ENCODE data around the gene LBP. TPM values are rescaled to one million over a fixed set of nuclear protein-coding genes. Genes with fewer than 3 reads are reported as not detected.

LBP gene, protein sequence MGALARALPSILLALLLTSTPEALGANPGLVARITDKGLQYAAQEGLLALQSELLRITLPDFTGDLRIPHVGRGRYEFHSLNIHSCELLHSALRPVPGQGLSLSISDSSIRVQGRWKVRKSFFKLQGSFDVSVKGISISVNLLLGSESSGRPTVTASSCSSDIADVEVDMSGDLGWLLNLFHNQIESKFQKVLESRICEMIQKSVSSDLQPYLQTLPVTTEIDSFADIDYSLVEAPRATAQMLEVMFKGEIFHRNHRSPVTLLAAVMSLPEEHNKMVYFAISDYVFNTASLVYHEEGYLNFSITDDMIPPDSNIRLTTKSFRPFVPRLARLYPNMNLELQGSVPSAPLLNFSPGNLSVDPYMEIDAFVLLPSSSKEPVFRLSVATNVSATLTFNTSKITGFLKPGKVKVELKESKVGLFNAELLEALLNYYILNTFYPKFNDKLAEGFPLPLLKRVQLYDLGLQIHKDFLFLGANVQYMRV
- 10 to 100 TPM in 1 of 2 donors, 1 to 10 TPM in 1; 4.8 to 13.7 TPM for total RNA-seq
- long read RNA-seq, donor 1, transcript LBP-201 (15 exons, 1,961 nt), result major isoform, 12 of 13 reads
- long read RNA-seq, donor 1, partial matches to known transcripts, result 1 of 13 reads
- long read RNA-seq, donor 1, other reads (novel, unspliced or antisense), result 0 of 13 reads
- long read RNA-seq, donor 2, transcript LBP-201 (15 exons, 1,961 nt), result major isoform, 37 of 37 reads
- long read RNA-seq, donor 2, partial matches to known transcripts, result 0 of 37 reads
- long read RNA-seq, donor 2, other reads (novel, unspliced or antisense), result 0 of 37 reads

DNA sequence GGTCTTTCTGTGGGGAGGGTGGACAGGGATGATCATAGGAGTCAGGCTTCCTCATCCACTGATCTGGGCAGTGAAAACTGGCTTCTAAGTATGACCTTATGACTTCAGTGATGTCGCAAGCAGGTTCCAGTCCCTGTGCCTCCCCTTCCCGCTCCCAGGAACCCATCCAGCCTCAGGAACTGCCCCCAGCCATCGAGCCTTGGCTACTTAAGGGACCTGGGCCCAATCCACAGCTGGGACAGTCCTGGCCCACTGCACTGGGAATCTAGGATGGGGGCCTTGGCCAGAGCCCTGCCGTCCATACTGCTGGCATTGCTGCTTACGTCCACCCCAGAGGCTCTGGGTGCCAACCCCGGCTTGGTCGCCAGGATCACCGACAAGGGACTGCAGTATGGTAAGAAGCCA is at the start of gene LBP:
Gene LBP (plus strand): TSS at position 236 of the 405 bp plus-strand sequence. CDS start 35 bp downstream, at position 271.
- intact Hi-C loops (cut with DNase I), result no loop called here
- no peak for DNase-seq (ENCODE audit: low spot score)

DNA sequence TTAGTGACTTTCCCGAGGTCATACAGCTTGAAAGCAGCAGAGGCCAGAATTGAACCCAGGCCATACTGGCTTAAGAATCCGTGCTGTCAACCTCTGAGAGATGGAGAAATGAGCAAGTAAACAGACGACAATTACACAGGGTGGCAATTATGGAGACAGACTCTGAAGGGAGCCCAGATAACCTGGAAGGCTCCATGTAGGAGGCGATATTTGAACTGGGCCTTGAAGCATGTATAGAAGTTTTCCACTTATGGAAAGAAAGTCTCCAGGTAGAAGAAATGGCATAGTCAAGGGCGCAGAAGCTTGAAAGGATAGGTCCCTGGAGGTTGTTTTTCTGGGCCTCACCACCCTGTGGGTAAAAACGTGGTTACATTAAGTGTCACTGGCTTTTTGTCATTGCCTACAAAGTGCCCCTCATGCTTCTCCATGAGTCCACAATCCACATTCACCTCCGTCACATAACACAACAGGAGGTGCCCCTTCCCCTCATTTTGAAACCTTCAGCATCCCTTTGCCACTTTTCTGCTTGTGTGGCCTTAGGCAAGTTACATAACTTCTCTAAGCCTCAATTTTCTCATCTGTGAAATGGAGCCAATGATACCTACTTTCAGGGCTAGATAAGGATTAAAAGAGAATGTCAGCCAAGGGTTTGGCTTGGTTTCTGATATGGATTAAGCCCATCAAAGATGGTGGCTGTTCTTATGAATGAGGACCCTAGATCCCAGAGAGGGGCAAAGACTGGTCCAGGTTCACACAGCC is 48.2 kb upstream of the LBP start:
- no peak for DNase-seq (ENCODE audit: low spot score)
- intact Hi-C loops (cut with DNase I), result loop anchor here in 1 of 2 donors (10.0 kb wide), 1 partner anchor 243 kb away; no protein-coding TSS in a partner anchor

DNA sequence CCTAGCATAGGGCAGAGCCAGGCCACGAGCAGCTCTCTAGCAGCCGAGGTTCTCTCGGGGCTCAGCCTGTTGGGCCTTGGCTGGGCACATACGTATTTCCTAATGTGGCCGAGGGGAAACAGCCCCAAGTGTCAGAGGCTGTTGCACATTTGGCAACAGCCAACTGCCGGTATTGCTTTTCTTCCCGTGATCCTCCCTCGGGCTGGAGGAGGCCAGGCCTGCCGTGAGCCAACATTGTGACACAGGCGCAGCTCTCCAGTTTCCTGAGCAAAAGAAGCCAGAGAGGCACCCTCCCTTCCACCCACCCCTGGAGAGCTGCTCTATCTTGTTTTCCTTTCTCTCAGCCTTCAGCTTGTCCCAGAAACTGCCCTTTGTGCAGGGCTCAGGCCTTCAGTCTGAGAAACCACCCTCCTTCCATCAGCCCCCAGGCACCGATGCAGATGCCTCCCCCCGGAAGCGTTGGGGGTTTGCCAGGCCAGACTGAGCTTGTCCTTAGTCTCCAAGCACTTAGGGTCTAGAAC is 47.5 kb upstream of the LBP start:
- DNase-seq (ENCODE audit: low spot score), result peak; percentile 96
- intact Hi-C loops (cut with DNase I), result loop anchor here in 1 of 2 donors (10.0 kb wide), 1 partner anchor 244 kb away; no protein-coding TSS in a partner anchor

DNA sequence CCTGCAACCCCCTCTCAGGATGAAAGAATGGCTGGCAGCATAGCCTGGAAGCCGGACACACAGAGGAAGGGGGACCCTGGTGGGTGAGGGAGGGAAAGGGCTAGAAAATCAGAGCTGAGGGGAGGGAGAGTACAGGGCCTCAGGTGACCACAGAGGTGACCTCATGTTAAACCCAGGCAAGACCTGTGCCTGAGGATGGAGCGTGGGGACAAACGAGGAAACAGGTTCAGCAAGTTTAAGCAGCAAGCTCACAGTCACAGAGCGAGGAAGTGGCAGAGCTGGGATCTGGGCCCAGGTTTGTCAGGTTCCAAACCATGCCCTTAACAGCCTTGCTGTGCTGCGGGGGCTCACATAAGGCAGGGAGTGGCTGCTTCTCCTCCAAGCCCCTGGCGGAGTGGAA is 46.3 kb upstream of the LBP start:
- no peak for DNase-seq (ENCODE audit: low spot score)
- intact Hi-C loops (cut with DNase I), result loop anchor here in 1 of 2 donors (10.0 kb wide), 1 partner anchor 245 kb away; no protein-coding TSS in a partner anchor

DNA sequence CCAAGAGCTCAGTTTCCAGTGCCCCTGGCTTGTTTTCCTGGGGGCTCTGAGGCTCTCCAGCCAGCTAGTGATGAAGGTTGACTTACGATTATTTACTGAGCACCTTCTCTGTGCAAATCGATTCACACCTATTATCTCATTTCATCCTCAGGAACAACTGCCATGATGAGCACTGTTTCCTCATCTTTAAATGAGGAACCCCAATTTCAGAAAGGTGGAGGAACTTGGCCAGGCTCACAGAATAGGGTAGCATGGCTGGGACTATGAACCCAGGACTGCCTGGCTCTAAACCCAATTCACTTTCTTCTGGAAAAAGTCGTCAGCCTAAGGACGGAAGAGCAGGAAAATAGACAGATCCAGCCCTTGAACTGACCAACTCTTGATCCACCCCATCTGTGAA is 45.8 kb upstream of the LBP start:
- intact Hi-C loops (cut with DNase I), result no loop called here
- DNase-seq (ENCODE audit: low spot score), result no peak

DNA sequence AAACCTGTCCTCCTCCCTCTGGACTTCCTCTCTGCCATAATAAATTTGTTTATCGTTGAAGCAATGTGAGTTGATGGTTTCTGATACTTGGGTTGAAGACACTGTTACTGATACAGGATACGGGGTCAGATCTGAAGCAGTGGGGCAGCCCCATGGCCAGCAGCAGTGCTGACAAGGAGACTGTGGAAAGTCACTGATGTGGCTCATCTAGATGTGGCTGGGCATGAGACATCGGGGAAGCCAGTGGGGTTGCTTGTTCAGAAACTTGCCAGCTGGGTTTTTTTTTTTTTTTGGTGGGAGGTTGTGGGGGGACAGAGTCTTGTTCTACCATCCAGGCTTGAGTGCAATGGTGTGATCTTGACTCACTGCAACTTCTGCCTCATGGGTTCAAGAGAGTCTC is 45.0 kb upstream of the LBP start:
- peak; percentile 5 for DNase-seq (ENCODE audit: low spot score)
- intact Hi-C loops (cut with DNase I), result no loop called here

DNA sequence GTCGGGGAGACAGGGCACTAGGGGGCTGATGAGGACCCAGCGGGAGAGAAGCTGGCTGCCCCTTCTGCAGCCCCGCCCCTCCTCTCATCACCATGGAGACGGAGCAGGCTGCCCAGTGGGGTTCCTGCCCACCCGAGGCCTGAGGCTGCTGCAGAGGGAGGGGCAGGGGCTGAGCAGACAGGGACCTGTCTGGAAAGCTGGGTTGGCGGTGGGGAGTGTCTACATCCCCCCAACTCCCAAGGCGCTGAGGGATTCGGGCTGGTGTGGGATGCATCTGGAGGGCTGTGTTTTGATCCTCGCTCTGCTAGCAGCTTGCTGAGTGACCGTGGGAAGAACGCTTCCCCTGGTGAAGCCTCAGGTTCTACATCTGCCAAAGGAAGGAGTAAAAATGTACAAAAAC is 43.5 kb upstream of the LBP start:
- intact Hi-C loops (cut with DNase I), result no loop called here
- no peak for DNase-seq (ENCODE audit: low spot score)

DNA sequence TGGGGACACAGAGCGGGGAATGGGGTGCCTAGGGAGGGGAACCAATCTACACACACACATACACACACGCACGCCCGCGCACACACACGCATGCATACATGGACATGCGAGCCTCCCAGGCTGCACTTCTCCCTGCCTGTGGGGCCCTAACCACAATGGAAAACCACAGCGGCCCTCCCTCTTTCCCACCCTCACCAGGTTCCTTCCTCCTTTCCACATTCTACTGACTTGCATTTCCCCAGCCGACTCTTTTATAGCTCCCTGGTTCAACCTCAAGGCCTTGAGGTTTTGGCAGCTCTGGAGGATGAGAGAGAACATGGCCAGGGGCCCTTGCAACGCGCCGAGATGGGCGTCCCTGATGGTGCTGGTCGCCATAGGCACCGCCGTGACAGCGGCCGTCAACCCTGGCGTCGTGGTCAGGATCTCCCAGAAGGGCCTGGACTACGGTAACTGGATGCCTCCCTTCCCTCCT is 42.3 kb upstream of the LBP start, which contains the start of gene BPI:
Gene BPI (plus strand): TSS at position 249 of the 472 bp plus-strand sequence. CDS start 68 bp downstream, at position 317.
- intact Hi-C loops (cut with DNase I), result no loop called here
- peak; percentile 87 for DNase-seq (ENCODE audit: low spot score)

DNA sequence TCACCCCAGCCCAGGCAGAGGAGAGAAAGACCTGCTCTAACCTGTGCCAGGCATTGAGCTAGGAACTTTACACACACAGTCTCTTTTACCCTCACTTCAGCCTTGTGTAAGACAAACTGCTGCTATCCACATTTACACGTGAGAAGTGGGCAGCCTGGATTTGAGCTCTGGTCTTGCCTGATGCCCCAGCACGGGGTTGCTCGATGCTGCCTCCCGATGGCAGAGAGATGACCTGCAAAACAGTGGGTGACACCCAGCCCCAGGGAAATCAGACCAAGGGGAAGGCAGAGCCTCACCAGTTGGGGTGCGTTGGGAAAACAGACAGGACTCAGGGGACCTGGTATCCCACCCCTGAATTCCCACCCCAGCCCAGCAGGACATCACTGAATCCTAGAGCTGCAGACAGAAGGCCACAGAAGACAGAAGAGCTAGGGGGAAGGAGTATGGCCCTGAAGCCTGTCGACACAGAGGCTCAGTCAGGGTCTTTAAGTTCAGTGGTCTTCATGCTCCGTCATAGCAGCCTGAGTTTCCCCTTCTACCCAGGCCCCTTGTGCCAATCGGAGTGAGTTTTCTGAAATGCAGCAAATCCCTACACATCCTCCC is 41.3 kb upstream of the LBP start:
- DNase-seq (ENCODE audit: low spot score), result no peak
- intact Hi-C loops (cut with DNase I), result loop anchor here in 1 of 2 donors (5.0 kb wide), 1 partner anchor 68 kb away; no protein-coding TSS in a partner anchor

DNA sequence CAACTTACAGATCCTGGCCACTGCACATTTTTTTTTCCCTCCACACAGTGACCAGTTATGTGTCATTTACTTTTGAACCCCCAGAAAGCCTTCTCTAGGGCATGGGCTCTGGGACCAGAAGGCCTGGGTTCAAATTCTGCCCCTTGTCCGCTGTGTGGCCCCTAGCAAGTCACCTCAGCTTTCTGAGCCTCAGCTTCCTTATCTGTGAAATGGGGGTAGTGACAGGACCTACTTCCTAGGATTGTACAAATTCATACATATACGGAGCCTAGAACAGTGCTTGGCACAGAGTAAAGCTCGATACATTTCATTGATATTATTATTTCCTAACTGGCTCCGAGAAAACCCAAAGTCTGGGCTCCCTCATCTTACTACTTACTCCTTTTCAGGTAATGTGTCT is 40.7 kb upstream of the LBP start:
- intact Hi-C loops (cut with DNase I), result loop anchor here in 1 of 2 donors (5.0 kb wide), 1 partner anchor 68 kb away; no protein-coding TSS in a partner anchor
- DNase-seq (ENCODE audit: low spot score), result no peak

DNA sequence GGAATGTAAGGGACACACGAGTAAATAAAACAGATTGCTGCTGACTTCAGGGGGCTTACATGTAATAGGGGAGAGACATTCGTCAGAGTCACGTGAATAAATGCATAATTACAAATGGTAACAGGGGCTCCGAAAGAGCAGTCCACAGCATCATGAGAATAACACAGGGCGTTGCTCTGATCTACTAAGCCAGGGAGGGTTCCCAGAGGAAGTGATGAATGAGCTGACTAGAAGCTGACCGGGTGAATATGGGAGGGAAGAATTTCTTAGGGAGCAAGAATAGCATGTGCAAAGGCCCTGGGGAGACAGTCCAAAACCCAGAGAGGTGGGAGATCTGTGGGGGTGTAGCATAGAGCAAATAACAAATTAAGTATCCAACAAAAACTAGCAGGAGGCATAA is 39.9 kb upstream of the LBP start:
- intact Hi-C loops (cut with DNase I), result loop anchor here in 1 of 2 donors (5.0 kb wide), 1 partner anchor 69 kb away; no protein-coding TSS in a partner anchor
- DNase-seq (ENCODE audit: low spot score), result no peak

DNA sequence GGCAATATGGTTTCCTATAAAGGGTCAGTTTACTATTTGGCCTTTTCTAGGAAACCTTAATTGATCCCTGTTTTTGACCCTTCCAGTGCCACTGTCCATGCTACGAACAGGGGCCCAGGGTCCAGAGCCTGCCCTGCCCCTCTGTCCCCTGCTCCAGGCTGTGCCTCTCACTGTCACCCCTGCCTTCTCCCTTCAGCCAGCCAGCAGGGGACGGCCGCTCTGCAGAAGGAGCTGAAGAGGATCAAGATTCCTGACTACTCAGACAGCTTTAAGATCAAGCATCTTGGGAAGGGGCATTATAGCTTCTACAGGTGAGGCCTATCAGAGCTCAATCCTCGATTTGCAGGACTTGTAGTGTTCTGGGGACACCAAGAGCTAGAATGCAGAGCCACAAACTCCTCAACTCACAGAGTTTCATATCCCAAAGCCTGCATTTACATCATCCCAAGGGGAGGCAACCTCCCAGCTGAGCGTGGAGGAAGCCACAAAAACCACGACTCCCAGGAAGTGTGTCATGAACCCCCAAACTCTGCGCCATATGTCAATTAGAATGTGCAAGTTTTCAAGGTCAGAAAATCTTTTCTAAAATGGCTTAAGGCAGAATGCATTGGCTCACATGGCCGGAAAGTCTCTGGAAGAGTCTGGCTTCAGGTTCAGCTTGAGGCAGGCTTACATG is 38.8 kb upstream of the LBP start:
- intact Hi-C loops (cut with DNase I), result loop anchor here in 1 of 2 donors (5.0 kb wide), 1 partner anchor 70 kb away; no protein-coding TSS in a partner anchor
- peak; percentile 40 for DNase-seq (ENCODE audit: low spot score)

DNA sequence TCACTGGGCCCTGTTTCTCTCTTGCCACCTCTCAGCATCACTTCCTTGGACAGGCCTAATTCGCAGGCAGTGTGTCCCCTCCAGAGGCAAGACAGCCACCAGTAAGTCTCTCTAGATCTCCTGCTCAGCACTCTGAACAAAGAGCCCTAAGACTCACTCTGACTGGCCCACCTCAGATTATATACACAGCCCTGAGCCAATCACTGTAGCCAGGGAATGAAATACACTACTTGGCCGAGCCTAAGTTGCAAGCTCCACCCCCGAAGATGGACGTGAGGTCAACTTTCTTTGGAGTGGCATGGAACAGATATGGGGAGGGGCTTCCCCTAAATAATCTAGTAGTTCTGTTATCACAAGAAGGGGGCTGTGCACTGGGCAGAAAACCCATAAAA is 38.2 kb upstream of the LBP start:
- intact Hi-C loops (cut with DNase I), result loop anchor here in 1 of 2 donors (5.0 kb wide), 1 partner anchor 71 kb away; no protein-coding TSS in a partner anchor

DNA sequence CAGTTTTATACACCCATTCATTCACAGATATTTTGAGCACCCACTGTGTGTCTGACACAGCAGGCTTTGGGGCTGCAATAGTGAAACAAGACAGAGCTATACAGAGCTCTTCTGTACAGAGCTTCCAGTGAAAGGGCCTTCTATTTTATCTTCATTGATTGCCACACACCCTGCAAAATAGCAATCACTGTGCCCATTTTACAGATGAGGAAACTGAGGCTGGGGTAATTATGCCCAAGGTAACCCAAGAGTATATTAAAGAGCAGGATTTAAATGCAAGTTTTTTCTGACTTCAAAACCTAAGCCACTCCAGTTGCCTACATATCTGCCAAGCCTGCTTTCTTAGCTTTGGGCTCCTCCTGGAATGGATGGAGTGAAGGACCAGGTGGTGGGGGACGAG is 37.8 kb upstream of the LBP start:
- intact Hi-C loops (cut with DNase I), result loop anchor here in 1 of 2 donors (5.0 kb wide), 1 partner anchor 71 kb away; no protein-coding TSS in a partner anchor
- no peak for DNase-seq (ENCODE audit: low spot score)

More for the DNA sequence above, 38.2 kb upstream of the LBP start:
- no peak for DNase-seq (ENCODE audit: low spot score)

DNA sequence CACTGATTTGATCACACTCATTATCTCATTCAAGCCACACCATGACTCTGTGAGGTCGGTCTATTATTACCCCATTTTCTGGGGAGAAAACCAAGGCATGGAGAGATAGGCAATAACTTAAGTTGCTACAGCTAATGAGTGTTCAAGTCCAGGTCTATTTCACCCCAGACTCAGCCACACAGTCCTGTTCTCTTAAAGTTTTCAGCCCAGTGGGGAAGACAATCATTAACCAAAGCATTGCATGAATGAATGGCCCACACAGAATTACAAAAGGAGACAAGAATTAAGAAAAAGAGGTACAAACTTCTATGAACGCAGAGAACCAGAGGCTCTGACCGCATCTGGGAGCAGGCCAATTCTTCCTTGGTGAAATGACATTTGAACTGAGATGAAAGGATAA is 35.2 kb upstream of the LBP start:
- intact Hi-C loops (cut with DNase I), result loop anchor here in 1 of 2 donors (10.0 kb wide), 1 partner anchor 736 kb away; no protein-coding TSS in a partner anchor

DNA sequence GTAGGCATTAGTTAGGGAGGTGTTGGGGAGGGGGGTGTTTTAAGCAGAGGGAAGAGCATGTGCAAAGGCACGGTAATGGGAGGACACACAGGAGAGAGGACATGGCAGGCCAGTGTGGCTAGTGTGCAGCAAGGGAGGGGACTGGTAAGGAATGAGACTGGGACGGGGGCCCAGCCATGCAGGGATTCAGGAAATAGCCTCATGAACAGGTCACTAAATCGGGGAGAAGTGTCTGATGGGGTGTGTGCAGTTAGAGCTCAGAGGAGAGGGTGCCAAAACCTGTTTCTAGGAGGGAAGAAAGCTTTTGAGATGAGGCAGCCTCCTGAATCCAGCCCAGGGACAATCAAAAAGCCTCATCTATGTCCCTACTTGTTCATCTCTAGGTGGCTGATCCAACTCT is 34.8 kb upstream of the LBP start:
- intact Hi-C loops (cut with DNase I), result loop anchor here in 1 of 2 donors (10.0 kb wide), 1 partner anchor 737 kb away; no protein-coding TSS in a partner anchor
- no peak for DNase-seq (ENCODE audit: low spot score)

More for the DNA sequence above, 35.2 kb upstream of the LBP start:
- no peak for DNase-seq (ENCODE audit: low spot score)

DNA sequence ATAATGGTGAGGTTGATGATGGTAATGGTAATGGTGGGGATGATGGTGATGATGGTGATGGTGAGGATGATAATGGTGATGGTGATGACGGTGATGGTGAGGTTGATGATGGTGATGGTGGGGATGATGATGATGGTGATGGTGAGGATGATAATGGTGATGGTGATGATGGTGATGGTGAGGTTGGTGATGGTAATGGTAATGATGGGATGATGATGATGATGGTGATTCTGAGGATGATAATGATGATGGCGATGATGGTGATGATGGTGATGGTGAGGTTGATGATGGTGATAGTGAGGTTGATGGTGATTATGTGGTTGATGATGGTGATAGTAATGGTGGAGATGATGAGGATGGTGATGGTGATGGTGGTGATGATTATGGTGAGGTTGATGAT is 32.6 kb upstream of the LBP start:
- DNase-seq (ENCODE audit: low spot score), result no peak
- intact Hi-C loops (cut with DNase I), result loop anchor here in 1 of 2 donors (10.0 kb wide), 1 partner anchor 739 kb away; no protein-coding TSS in a partner anchor

Measured in posterior vena cava (tissue), 2 donors.